IPS-18a (cell line): ENCODE data around the gene RRP9.
A peak's percentile ranks its signal among the peaks of the same experiment; 100 is the strongest.

Experiments used
- H3K27ac ChIP-seq: one replicate; pipeline ENCODE4 v1.5.1; 2013; ENCODE audit warnings: low read length
- H3K27me3 ChIP-seq: one replicate; pipeline ENCODE4 v1.6.1; 2013; ENCODE audit warnings: mild to moderate bottlenecking, low read length; ENCODE audit not compliant: control insufficient read depth, insufficient read depth
- H3K36me3 ChIP-seq: one replicate; pipeline ENCODE4 v1.6.1; 2013; ENCODE audit warnings: low read depth, low read length; ENCODE audit not compliant: control insufficient read depth
- H3K4me1 ChIP-seq: one replicate; pipeline ENCODE4 v1.6.1; 2013; ENCODE audit warnings: low read depth, low read length; ENCODE audit not compliant: control insufficient read depth
- H3K4me3 ChIP-seq: one replicate; pipeline ENCODE4 v1.5.1; 2013; ENCODE audit warnings: low read length
- H3K9ac ChIP-seq: one replicate; pipeline ENCODE4 v1.6.1; 2013; ENCODE audit warnings: mild to moderate bottlenecking, low read length, moderate library complexity
- H3K9me3 ChIP-seq: one replicate; pipeline ENCODE4 v1.6.1; 2013; ENCODE audit warnings: low read depth, low read length; ENCODE audit not compliant: control insufficient read depth

Gene RRP9

GRCh38 chr3:51982352-51982837 is 40.7 kb upstream of the RRP9 start:
- H3K36me3 ChIP-seq = no peaks in the 10 kb centered on the region
- H3K9me3 ChIP-seq = no peaks in the 10 kb centered on the region
- H3K27me3 ChIP-seq = peaks cover 5% of the 10 kb centered on the region
- H3K4me1 ChIP-seq = peaks cover 16% of the 10 kb centered on the region
- H3K27ac ChIP-seq = no peak overlapping the region
- H3K9ac ChIP-seq = peak overlapping the region; percentile 85
- H3K4me3 ChIP-seq = peak overlapping the region; percentile 62

DNA sequence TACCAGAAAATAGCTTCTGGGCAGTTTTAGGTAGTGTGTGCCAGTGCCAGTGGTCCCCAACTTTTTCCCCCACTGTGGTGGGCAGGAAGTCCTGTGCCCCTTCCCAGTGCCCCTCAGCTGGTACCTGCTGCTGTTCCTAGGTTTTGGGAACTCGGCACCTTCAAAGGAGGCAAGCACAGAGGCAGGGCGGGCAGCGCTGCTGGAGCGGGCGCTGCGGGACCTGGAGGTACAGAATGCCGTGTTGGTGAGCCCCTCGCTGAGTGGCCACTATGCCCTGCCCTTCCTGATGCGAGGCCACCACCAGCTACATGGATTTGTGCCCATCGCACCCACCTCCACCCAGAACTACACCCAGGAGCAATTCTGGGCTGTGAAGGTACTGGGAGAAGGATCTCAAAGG is 38.5 kb upstream of the RRP9 start:
- no peaks in the 10 kb centered on the region for H3K9me3 ChIP-seq
- H3K9ac ChIP-seq = no peak overlapping the region
- H3K27me3 ChIP-seq = peaks cover 27% of the 10 kb centered on the region
- H3K27ac ChIP-seq = no peak overlapping the region
- H3K36me3 ChIP-seq = no peaks in the 10 kb centered on the region
- peaks cover 21% of the 10 kb centered on the region for H3K4me1 ChIP-seq
- H3K4me3 ChIP-seq = no peak overlapping the region

GRCh38 chr3:51978143-51978502 is 36.4 kb upstream of the RRP9 start:
- peaks cover 40% of the 10 kb centered on the region for H3K27me3 ChIP-seq
- H3K27ac ChIP-seq = no peak overlapping the region
- no peaks in the 10 kb centered on the region for H3K9me3 ChIP-seq
- H3K36me3 ChIP-seq = no peaks in the 10 kb centered on the region
- no peak overlapping the region for H3K4me3 ChIP-seq
- peaks cover 20% of the 10 kb centered on the region for H3K4me1 ChIP-seq
- no peak overlapping the region for H3K9ac ChIP-seq

GRCh38 chr3:51977446-51978142 is 35.9 kb upstream of the RRP9 start:
- H3K9me3 ChIP-seq = no peaks in the 10 kb centered on the region
- no peak overlapping the region for H3K4me3 ChIP-seq

DNA sequence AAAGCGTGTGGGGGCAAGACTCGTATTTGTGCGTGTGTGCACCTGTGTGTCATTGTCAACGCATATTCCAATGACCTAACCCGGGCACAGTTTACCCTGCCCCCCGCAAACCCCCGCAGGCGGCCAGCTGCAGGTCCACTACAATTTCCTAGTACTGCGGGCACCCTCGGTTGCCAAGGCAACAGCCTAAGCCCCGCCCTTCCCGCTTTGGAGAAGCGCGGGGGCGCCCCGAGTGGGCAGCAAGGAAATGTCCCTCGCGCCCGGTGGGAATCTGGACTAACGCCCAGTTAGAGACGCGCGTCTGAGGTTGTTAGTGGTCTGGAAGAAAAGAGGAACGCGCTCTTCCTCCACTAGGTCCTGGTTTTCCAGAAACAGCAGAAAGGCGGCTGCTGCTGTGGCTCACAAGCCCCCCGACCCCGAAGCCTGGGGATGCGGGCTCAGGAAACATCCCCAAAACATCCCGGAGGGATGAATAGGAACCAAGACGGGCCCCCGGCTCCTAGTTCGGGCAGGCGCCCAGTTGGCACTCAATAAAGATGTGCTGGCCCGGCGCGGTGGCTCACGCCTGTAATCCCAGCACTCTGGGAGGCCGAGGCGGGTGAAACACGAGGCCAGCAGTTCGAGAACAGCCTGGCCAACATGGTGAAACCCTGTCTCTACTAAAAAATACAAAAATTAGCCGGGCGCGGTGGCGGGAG is 34.3 kb upstream of the RRP9 start:
- no peak overlapping the region for H3K9ac ChIP-seq
- H3K27me3 ChIP-seq = peaks cover 40% of the 10 kb centered on the region
- peak overlapping the region; percentile 52 for H3K4me3 ChIP-seq
- H3K4me1 ChIP-seq = peaks cover 13% of the 10 kb centered on the region
- no peaks in the 10 kb centered on the region for H3K9me3 ChIP-seq
- no peak overlapping the region for H3K27ac ChIP-seq
- no peaks in the 10 kb centered on the region for H3K36me3 ChIP-seq

More at GRCh38 chr3:51977446-51978142, 35.9 kb upstream of the RRP9 start:
- H3K9ac ChIP-seq = no peak overlapping the region
- H3K36me3 ChIP-seq = no peaks in the 10 kb centered on the region
- H3K4me1 ChIP-seq = peaks cover 19% of the 10 kb centered on the region
- no peak overlapping the region for H3K27ac ChIP-seq
- peaks cover 40% of the 10 kb centered on the region for H3K27me3 ChIP-seq

DNA sequence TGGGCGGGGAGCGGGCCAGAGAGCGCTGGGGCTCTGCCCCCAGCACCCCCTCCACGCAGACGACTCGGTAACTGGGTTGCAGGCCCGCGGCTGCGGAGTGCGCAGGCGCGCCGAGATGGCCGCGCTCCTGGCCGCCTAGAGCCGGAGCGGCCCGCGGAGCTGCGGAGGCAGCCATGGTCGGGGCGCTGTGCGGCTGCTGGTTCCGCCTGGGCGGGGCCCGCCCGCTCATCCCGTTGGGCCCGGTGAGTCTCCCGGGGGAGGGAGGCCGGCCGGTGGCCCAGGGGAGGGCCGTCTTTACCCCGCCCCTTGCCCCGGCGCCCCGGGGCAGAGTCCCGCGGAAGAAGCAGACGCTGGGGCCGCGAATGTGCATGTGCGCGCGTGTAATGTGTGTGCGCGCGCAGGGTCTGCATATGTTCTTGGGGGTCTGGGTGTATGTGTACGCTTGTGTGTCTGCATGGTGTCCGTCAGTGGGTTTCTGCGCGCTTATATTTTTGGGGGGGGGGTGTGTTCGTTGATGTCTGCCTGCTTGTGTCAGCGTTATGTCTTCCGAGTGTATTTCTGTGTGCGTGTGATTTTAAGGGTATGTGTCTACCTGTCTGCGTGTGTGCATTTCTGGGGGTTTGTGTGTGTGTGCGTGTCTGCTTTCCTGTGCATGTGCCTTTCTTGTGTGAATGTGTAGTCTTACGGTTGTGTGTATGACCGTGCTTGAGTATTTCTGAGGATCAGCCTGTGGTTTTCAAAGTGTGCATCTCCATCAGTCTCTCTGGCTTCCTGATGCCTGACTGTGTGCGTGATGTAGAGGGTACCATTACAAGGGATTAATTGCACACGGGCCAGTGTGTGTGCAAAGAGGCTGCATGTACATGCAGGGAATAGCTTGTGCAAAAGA is 33.5 kb upstream of the RRP9 start, which contains the start of gene ABHD14A:
Gene ABHD14A, plus strand, starts transcription at position 102 of the 889 bp plus-strand sequence. Its CDS starts 72 bp downstream, at position 174.
- peaks cover 40% of the 10 kb centered on the region for H3K27me3 ChIP-seq
- no peaks in the 10 kb centered on the region for H3K36me3 ChIP-seq
- no peak within 1 kb of the TSS for H3K27ac ChIP-seq
- peaks cover 13% of the 10 kb centered on the region for H3K4me1 ChIP-seq
- H3K9ac ChIP-seq = peak within 1 kb of the TSS; percentile 6
- peak within 1 kb of the TSS; percentile 67 for H3K4me3 ChIP-seq
- no peaks in the 10 kb centered on the region for H3K9me3 ChIP-seq

GRCh38 chr3:51974277-51974962 is 32.7 kb upstream of the RRP9 start:
- H3K4me3 ChIP-seq = peak overlapping the region; percentile 52
- H3K27me3 ChIP-seq = peaks cover 40% of the 10 kb centered on the region
- peaks cover 17% of the 10 kb centered on the region for H3K4me1 ChIP-seq
- H3K9ac ChIP-seq = peak overlapping the region; percentile 6
- no peaks in the 10 kb centered on the region for H3K36me3 ChIP-seq
- H3K27ac ChIP-seq = no peak overlapping the region
- H3K9me3 ChIP-seq = no peaks in the 10 kb centered on the region

DNA sequence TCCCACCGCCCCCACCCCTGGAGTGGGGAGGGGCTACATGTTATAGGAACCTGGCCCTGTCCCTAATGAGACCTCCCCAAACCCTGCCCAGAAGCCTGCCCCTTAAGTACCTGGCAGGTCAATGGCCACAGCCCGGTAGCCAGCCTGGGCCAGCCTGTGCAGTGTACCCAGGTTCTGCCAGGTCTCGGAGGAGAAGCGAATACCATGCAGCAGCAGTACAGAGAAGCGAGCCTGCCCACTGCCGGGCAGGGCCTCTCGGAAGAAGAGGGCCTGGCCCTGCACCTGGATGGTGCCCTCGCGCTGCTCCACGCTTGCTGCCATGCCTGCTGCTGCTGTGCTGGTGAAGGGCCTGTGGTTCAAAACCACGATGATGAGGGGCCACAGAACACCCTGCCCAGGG is 29.6 kb upstream of the RRP9 start:
- Histone ChIP-seq H3K9me3 (no peaks in the 10 kb centered on the region), H3K36me3 (no peaks in the 10 kb centered on the region), H3K27me3 (peaks cover 29% of the 10 kb centered on the region), H3K4me1 (peaks cover 29% of the 10 kb centered on the region), H3K4me3 (no peak overlapping the region), H3K9ac (no peak overlapping the region), H3K27ac (no peak overlapping the region)

- Histone ChIP-seq H3K9me3 (no peaks in the 10 kb centered on the region), H3K9ac (no peak overlapping the region), H3K27me3 (peaks cover 29% of the 10 kb centered on the region), H3K4me3 (no peak overlapping the region), H3K36me3 (no peaks in the 10 kb centered on the region), H3K4me1 (peaks cover 35% of the 10 kb centered on the region), H3K27ac (no peak overlapping the region)
Observed at GRCh38 chr3:51970606-51971300, 29.0 kb upstream of the RRP9 start.

DNA sequence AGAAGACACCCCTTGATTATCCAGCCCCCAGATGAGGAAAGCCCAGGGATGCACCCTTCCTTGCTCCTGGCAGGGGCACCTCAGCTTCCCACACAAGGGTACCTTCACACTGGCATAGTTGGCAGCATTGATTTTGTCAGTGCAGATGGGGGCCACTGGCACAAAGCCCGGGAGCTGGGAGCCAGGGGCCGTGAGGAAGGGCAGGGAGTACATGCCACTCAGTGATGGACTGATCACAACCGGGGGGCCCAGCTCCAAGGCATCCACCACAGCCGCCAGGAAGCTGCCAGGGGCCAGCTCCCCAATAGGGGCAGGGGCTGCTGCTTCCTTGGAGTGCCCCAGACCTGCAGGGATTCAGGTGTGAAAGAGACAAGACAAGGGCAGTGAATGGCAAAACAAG is 28.1 kb upstream of the RRP9 start:
- H3K36me3 ChIP-seq = no peaks in the 10 kb centered on the region
- H3K9ac ChIP-seq = no peak overlapping the region
- H3K27me3 ChIP-seq = peaks cover 28% of the 10 kb centered on the region
- H3K9me3 ChIP-seq = no peaks in the 10 kb centered on the region
- peaks cover 36% of the 10 kb centered on the region for H3K4me1 ChIP-seq
- H3K4me3 ChIP-seq = no peak overlapping the region
- no peak overlapping the region for H3K27ac ChIP-seq
